ENCODE results near the gene VPS13D. TPM values are rescaled to one million over a fixed set of nuclear protein-coding genes. Genes with fewer than 3 reads are reported as not detected.

The VPS13D gene
- total RNA-seq, 2 donors from 2014 or later: 54.0 to 63.3 TPM

DNA sequence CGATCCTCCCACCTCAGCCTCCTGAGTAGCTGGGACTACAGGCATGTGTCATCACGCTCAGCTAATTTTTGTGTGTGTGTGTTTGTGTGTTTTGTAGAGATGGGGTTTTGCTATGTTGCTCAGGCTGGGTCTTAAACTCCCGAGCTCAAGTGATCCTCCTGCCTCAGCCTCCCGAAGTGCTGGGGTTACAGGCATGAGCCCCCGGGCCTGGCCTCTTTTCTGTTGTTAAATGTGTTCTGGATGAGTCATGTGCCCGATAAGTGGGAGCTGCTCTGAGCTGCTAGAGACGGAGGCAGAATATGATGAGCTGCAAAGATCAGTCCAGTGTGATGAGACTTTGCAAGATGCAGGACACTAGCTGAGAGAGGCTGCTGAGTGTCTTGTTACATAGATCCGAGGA lies 75.5 kb downstream of the VPS13D start:
- TF ChIP-seq, protein P1, sequence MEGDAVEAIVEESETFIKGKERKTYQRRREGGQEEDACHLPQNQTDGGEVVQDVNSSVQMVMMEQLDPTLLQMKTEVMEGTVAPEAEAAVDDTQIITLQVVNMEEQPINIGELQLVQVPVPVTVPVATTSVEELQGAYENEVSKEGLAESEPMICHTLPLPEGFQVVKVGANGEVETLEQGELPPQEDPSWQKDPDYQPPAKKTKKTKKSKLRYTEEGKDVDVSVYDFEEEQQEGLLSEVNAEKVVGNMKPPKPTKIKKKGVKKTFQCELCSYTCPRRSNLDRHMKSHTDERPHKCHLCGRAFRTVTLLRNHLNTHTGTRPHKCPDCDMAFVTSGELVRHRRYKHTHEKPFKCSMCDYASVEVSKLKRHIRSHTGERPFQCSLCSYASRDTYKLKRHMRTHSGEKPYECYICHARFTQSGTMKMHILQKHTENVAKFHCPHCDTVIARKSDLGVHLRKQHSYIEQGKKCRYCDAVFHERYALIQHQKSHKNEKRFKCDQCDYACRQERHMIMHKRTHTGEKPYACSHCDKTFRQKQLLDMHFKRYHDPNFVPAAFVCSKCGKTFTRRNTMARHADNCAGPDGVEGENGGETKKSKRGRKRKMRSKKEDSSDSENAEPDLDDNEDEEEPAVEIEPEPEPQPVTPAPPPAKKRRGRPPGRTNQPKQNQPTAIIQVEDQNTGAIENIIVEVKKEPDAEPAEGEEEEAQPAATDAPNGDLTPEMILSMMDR (IDR thresholded peaks at IDR 0.05): no peak
- TF ChIP-seq POLR2A (IDR thresholded peaks at IDR 0.05): no peak
- H3K36me3 ChIP-seq (replicated peaks in 1 of 2; ENCODE audit: insufficient read depth in 1 of 2, low read depth in 2 of 2): peaks cover 0 to 25% of the 10 kb centered on the region in 2 donors

DNA sequence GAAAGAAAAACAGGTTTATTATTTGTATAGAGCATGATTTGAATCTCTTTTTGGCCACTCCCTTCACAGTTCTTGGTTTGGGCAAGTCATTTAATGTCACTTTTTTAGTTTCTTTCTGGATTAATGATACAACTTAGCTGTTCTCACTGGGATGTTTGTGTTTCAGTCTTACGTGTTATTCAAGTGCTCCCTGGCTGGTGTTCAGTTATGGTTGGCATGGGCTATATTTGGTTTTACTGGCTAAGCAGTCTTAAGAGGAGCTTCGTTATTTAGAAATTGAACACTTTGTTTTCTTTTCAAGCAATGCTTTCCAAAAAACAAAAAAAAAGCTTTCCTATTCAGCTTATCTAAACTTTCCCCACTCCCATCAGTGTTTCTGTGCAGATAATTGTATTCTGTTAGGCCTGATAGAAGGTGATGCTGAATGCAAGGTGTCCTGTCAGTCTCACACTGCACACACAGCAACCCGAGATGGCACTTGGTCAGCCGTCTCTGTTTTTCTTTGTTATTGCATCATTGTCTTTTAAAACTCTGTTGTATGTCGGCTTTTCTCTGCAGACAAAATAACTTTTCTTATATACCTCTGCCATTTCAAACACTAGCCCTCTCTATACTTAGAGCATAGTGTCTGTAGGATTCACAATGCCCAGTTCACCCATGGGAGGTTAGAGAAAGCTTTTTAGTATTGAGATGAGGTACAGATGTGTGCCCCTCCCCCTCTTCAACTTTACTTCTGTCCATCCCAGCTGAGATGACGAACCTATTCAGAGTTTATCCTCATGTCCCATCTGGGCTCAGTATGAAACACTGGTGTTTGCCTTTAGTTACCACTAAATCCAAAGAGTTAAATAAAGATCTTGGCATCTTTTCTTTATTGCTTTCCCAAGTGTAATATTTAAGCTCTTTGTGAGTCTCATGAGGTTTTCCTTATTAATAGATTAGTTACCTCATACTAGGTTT lies 80.2 kb downstream of the VPS13D start:
- H3K4me3 ChIP-seq: no peak overlapping the region
- intact Hi-C loops (cut with DNase I): loop anchor here (5.0 kb wide), 1 partner anchor 347 kb away; no protein-coding TSS in a partner anchor
- H3K27me3 ChIP-seq: no peaks in the 10 kb centered on the region
- ATAC-seq (no peak), DNase-seq (no peak)
- peaks cover 0 to 2% (median 0%) of the 10 kb centered on the region in 3 donors for H3K9me3 ChIP-seq
- TF ChIP-seq, protein P1 (IDR thresholded peaks at IDR 0.05): no peak
- no peak for TF ChIP-seq POLR2A (IDR thresholded peaks at IDR 0.05)
- no peaks in the 10 kb centered on the region for H3K4me1 ChIP-seq
- H3K36me3 ChIP-seq (replicated peaks in 1 of 2; ENCODE audit: insufficient read depth in 1 of 2, low read depth in 2 of 2): peaks cover 0 to 35% of the 10 kb centered on the region in 2 donors
- 85 to 86% methylated on average over 6 of the region's 6 CpGs for WGBS, 2 donors
- H3K27ac ChIP-seq: no peak overlapping the region

More for the DNA sequence above, 75.5 kb downstream of the VPS13D start:
- 91 to 97% methylated on average over 8 of the region's 8 CpGs for WGBS, 2 donors
- H3K4me1 ChIP-seq: no peaks in the 10 kb centered on the region
- H3K27me3 ChIP-seq: no peaks in the 10 kb centered on the region
- H3K4me3 ChIP-seq: no peak overlapping the region
- no peaks in the 10 kb centered on the region for H3K9me3 ChIP-seq
- no peak for ATAC-seq
- intact Hi-C loops (cut with DNase I): no loop called here
- no peak for DNase-seq
- H3K27ac ChIP-seq: no peak overlapping the region

DNA sequence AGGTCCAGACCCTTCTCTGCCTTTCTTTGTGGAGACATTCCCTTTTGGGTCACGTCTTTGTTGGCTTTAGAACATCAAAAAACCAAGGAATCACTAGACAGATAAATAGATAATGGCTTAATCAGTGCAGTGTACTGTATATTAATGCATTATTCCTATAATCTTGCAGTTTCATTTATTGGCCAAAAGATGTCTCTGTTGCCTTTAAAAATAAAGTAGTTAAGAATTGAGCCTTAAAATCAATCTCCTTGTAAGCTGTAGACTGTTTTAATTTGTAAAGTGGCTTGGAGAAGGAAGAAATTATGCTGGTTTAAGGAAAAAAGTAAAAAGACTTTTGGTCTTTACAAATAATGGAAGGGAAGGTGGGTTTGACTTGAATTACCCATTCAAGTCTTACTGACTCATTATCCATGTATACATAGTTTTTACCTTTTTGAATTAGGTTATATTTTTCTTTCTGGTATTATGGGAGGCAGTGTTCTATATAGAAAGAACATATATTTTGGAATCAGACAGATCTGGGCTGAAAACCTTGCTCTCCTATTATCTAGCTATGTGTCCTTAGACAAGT lies 84.6 kb downstream of the VPS13D start:
- intact Hi-C loops (cut with DNase I): loop anchor here (5.0 kb wide), 1 partner anchor 343 kb away; no protein-coding TSS in a partner anchor
- no peak for DNase-seq
- Histone ChIP-seq H3K4me1 (no peaks in the 10 kb centered on the region), H3K27ac (no peak overlapping the region), H3K36me3 (replicated peaks in 1 of 2; ENCODE audit: insufficient read depth in 1 of 2, low read depth in 2 of 2) (peaks cover 0 to 28% of the 10 kb centered on the region in 2 donors), H3K4me3 (no peak overlapping the region), H3K9me3 (peaks cover 0 to 2% (median 0%) of the 10 kb centered on the region in 3 donors), H3K27me3 (no peaks in the 10 kb centered on the region)
- peak; percentile 67 for ATAC-seq
- 33 to 41% methylated on average over 1 of the region's 1 CpG for WGBS, 2 donors
- no peak for TF ChIP-seq POLR2A (IDR thresholded peaks at IDR 0.05)
- TF ChIP-seq, protein P1 (IDR thresholded peaks at IDR 0.05): peak in 6 of 7 experiments; percentile 36 to 71 (median 66)

DNA sequence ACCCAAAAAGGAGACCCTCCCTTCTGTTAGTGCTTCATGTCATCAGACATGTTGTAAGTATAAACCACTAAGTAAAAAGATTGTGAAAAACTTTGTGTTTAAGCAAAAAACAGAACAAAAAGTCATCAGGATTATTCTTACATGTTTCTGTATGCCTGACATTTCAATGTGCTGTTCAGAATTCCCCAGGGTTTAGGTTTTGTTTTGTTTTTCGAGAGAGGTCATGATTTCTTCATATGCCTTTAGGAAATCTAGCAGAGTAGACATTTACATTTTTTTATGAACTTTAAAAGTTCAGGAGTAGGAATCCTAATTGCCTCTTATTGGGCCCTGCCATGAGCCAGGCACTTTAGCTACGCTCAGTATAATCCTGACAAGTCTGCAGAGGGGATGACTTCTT lies 85.3 kb downstream of the VPS13D start:
- peaks cover 0 to 2% (median 0%) of the 10 kb centered on the region in 3 donors for H3K9me3 ChIP-seq
- H3K4me1 ChIP-seq: no peaks in the 10 kb centered on the region
- ATAC-seq: no peak
- no peak overlapping the region for H3K4me3 ChIP-seq
- DNase-seq: no peak
- TF ChIP-seq, protein P1 (IDR thresholded peaks at IDR 0.05): no peak
- TF ChIP-seq POLR2A (IDR thresholded peaks at IDR 0.05): no peak
- H3K27ac ChIP-seq: no peak overlapping the region
- peaks cover 0 to 25% of the 10 kb centered on the region in 2 donors for H3K36me3 ChIP-seq (replicated peaks in 1 of 2; ENCODE audit: insufficient read depth in 1 of 2, low read depth in 2 of 2)
- no peaks in the 10 kb centered on the region for H3K27me3 ChIP-seq
- intact Hi-C loops (cut with DNase I): no loop called here
- WGBS, 2 donors: 70 to 76% methylated on average over 2 of the region's 2 CpGs

Measured in body of pancreas (tissue), 4 donors.